Measurements from ENCODE around the gene CRB3.

The CRB3 gene

GRCh38 chr19:6470173-6470572 is 6.1 kb downstream of the CRB3 start:
- no peak for DNase-seq

GRCh38 chr19:6471076-6471475 is 7.0 kb downstream of the CRB3 start:
- no peak for DNase-seq

GRCh38 chr19:6472713-6473112 is 8.6 kb downstream of the CRB3 start:
- no peak for DNase-seq

GRCh38 chr19:6473647-6474046 is 9.6 kb downstream of the CRB3 start:
- DNase-seq: no peak

GRCh38 chr19:6475321-6476108 is 11.4 kb downstream of the CRB3 start:
- DNase-seq: no peak

- no peak for DNase-seq
Measured at GRCh38 chr19:6476155-6476895, 12.3 kb downstream of the CRB3 start.

GRCh38 chr19:6476896-6477431 is 12.9 kb downstream of the CRB3 start:
- DNase-seq: no peak

- no peak for DNase-seq
Measured at GRCh38 chr19:6478815-6479214, 14.7 kb downstream of the CRB3 start.

- no peak for DNase-seq
Measured at GRCh38 chr19:6479836-6480398, 15.8 kb downstream of the CRB3 start.

- DNase-seq: no peak
Measured at GRCh38 chr19:6480848-6481415, 16.9 kb downstream of the CRB3 start.

- DNase-seq: no peak
Measured at GRCh38 chr19:6481541-6482342, 17.7 kb downstream of the CRB3 start, which contains the start of gene DENND1C. Gene DENND1C, minus strand, starts transcription at chr19:6481787. Its CDS starts 92 bp downstream, at chr19:6481695.

GRCh38 chr19:6482343-6482686 is 18.2 kb downstream of the CRB3 start:
- no peak for DNase-seq

GRCh38 chr19:6483235-6483634 is 19.2 kb downstream of the CRB3 start:
- no peak for DNase-seq

- no peak for DNase-seq
Measured at GRCh38 chr19:6484230-6484629, 20.2 kb downstream of the CRB3 start.

- no peak for DNase-seq
Measured at GRCh38 chr19:6484831-6485230, 20.8 kb downstream of the CRB3 start.

GRCh38 chr19:6489278-6490061 is 25.4 kb downstream of the CRB3 start:
- no peak for DNase-seq

- DNase-seq: no peak
Measured at GRCh38 chr19:6490134-6490533, 26.1 kb downstream of the CRB3 start.

GRCh38 chr19:6491802-6492592 is 27.9 kb downstream of the CRB3 start:
- no peak for DNase-seq

- DNase-seq: no peak
Measured at GRCh38 chr19:6494438-6495036, 30.5 kb downstream of the CRB3 start.

GRCh38 chr19:6495947-6496346 is 31.9 kb downstream of the CRB3 start:
- no peak for DNase-seq

All from cerebellar nuclear complex (tissue), 1 donor.